ENCODE results near the gene PKN2. TPM values are rescaled to one million over a fixed set of nuclear protein-coding genes. Genes with fewer than 3 reads are reported as not detected.
A peak's percentile ranks its signal among the peaks of the same experiment; 100 is the strongest.

PKN2 gene
- total RNA-seq, 1 donor from 2014 or later: 51.4 TPM

- Histone ChIP-seq H3K36me3 (peaks cover 69% of the 10 kb centered on the region), H3K9me3 (no peaks in the 10 kb centered on the region), H3K4me1 (no peaks in the 10 kb centered on the region), H3K27me3 (ENCODE audit: low read depth) (no peaks in the 10 kb centered on the region), H3K27ac (no peak overlapping the region), H3K4me3 (peak overlapping the region; percentile 2)
- DNase-seq (no peak), ATAC-seq (peak; percentile 65 to 69)
- intact Hi-C loops (cut with DNase I): no loop called here
- TF ChIP-seq, protein P1, sequence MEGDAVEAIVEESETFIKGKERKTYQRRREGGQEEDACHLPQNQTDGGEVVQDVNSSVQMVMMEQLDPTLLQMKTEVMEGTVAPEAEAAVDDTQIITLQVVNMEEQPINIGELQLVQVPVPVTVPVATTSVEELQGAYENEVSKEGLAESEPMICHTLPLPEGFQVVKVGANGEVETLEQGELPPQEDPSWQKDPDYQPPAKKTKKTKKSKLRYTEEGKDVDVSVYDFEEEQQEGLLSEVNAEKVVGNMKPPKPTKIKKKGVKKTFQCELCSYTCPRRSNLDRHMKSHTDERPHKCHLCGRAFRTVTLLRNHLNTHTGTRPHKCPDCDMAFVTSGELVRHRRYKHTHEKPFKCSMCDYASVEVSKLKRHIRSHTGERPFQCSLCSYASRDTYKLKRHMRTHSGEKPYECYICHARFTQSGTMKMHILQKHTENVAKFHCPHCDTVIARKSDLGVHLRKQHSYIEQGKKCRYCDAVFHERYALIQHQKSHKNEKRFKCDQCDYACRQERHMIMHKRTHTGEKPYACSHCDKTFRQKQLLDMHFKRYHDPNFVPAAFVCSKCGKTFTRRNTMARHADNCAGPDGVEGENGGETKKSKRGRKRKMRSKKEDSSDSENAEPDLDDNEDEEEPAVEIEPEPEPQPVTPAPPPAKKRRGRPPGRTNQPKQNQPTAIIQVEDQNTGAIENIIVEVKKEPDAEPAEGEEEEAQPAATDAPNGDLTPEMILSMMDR (IDR thresholded peaks at IDR 0.05): no peak
These were observed 99.1 kb downstream of the PKN2 start for GRCh38 chr1:88783145-88783544.

GRCh38 chr1:88784551-88784950 lies 100.5 kb downstream of the PKN2 start:
- Histone ChIP-seq H3K27ac (no peak overlapping the region), H3K4me1 (no peaks in the 10 kb centered on the region), H3K27me3 (ENCODE audit: low read depth) (no peaks in the 10 kb centered on the region), H3K9me3 (no peaks in the 10 kb centered on the region), H3K36me3 (peaks cover 70% of the 10 kb centered on the region), H3K4me3 (no peak overlapping the region)
- ATAC-seq: no peak
- TF ChIP-seq, protein P1 (IDR thresholded peaks at IDR 0.05): no peak
- intact Hi-C loops (cut with DNase I): no loop called here
- no peak for DNase-seq

- intact Hi-C loops (cut with DNase I): no loop called here
- Histone ChIP-seq H3K9me3 (no peaks in the 10 kb centered on the region), H3K4me3 (no peak overlapping the region), H3K27me3 (ENCODE audit: low read depth) (no peaks in the 10 kb centered on the region), H3K4me1 (no peaks in the 10 kb centered on the region), H3K36me3 (peaks cover 79% of the 10 kb centered on the region), H3K27ac (no peak overlapping the region)
- TF ChIP-seq, protein P1 (IDR thresholded peaks at IDR 0.05): no peak
- ATAC-seq (no peak), DNase-seq (no peak)
These were observed 103.2 kb downstream of the PKN2 start for GRCh38 chr1:88787023-88787903.

DNA sequence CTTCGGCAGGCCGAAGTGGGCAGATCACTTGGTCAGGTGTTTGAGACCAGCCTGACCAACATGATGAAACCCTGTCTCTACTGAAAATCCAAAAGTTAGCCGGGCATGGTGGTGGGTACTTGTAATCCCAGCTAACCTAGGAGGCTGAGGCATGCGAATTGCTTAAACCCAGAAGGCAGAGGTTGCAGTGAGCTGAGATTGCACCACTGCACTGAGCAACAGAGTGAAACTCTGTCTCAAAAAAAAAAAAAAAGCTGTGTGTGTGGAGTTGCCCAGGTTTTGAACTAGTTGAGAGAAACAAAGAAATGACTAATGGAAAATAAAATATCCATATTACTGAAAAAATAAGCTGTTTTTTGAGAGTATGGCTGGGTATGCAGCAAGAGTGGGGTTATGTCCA lies 107.1 kb downstream of the PKN2 start:
- TF ChIP-seq, protein P1 (IDR thresholded peaks at IDR 0.05): no peak
- Histone ChIP-seq H3K36me3 (peaks cover 78% of the 10 kb centered on the region), H3K27me3 (ENCODE audit: low read depth) (no peaks in the 10 kb centered on the region), H3K27ac (no peak overlapping the region), H3K4me1 (no peaks in the 10 kb centered on the region), H3K9me3 (no peaks in the 10 kb centered on the region), H3K4me3 (no peak overlapping the region)
- intact Hi-C loops (cut with DNase I): no loop called here
- no peak for DNase-seq
- no peak for ATAC-seq

GRCh38 chr1:88799491-88799890 lies 115.4 kb downstream of the PKN2 start:
- Histone ChIP-seq H3K36me3 (peaks cover 33% of the 10 kb centered on the region), H3K4me1 (no peaks in the 10 kb centered on the region), H3K27me3 (ENCODE audit: low read depth) (no peaks in the 10 kb centered on the region), H3K9me3 (no peaks in the 10 kb centered on the region), H3K27ac (no peak overlapping the region), H3K4me3 (no peak overlapping the region)
- intact Hi-C loops (cut with DNase I): no loop called here
- TF ChIP-seq, protein P1 (IDR thresholded peaks at IDR 0.05): no peak
- DNase-seq (no peak), ATAC-seq (peak in 1 of 2 donors; percentile 19)
